HG02610 (cell line): ENCODE data around the gene M6PR.
"Not testable (repeated sequence)": the region's sequence is repeated elsewhere in the genome, so short reads cannot be mapped to it uniquely, and the experiment has no call there.

Experiments
- ATAC-seq: cut with Tn5 transposase; IDR thresholded peaks from one replicate; pipeline ENCODE4 v1.9.1; 2021; ENCODE audit warnings: mild to moderate bottlenecking, moderate library complexity; ENCODE audit not compliant: unreplicated experiment

M6PR gene

GRCh38 chr12:8914033-8914715, 35.3 kb downstream of the M6PR start, which contains the start of gene PHC1:
Gene PHC1, plus strand, starts transcription at chr12:8914509. Its CDS starts 3,169 bp downstream, at chr12:8917678.
- ATAC-seq = peak; percentile 63

- ATAC-seq = no peak
These were observed 35.8 kb downstream of the M6PR start for GRCh38 chr12:8913702-8914032.

GRCh38 chr12:8912914-8913313, 36.5 kb downstream of the M6PR start:
- ATAC-seq = no peak

GRCh38 chr12:8911606-8912268, 37.7 kb downstream of the M6PR start:
- no peak for ATAC-seq

GRCh38 chr12:8909752-8910151, 39.7 kb downstream of the M6PR start:
- no peak for ATAC-seq

- ATAC-seq = no peak
These were observed 41.9 kb downstream of the M6PR start for GRCh38 chr12:8907513-8907912.

GRCh38 chr12:8906266-8907180, 42.9 kb downstream of the M6PR start:
- no peak for ATAC-seq

- no peak for ATAC-seq
These were observed 43.9 kb downstream of the M6PR start for GRCh38 chr12:8905546-8905945.

- ATAC-seq = no peak
These were observed 44.8 kb downstream of the M6PR start for GRCh38 chr12:8904665-8905064.

GRCh38 chr12:8903646-8904045, 45.8 kb downstream of the M6PR start:
- no peak for ATAC-seq

- ATAC-seq = not testable (repeated sequence)
These were observed 46.7 kb downstream of the M6PR start for GRCh38 chr12:8902703-8903102.

- ATAC-seq = no peak
These were observed 49.6 kb downstream of the M6PR start for GRCh38 chr12:8899830-8900229.

GRCh38 chr12:8897081-8897480, 52.4 kb downstream of the M6PR start:
- no peak for ATAC-seq

GRCh38 chr12:8894986-8895385, 54.5 kb downstream of the M6PR start:
- no peak for ATAC-seq

GRCh38 chr12:8894378-8894777, 55.1 kb downstream of the M6PR start:
- no peak for ATAC-seq

- ATAC-seq = no peak
These were observed 57.5 kb downstream of the M6PR start for GRCh38 chr12:8891976-8892375.
